ENCODE measurements around the gene ZNF423.

Gene ZNF423

DNA sequence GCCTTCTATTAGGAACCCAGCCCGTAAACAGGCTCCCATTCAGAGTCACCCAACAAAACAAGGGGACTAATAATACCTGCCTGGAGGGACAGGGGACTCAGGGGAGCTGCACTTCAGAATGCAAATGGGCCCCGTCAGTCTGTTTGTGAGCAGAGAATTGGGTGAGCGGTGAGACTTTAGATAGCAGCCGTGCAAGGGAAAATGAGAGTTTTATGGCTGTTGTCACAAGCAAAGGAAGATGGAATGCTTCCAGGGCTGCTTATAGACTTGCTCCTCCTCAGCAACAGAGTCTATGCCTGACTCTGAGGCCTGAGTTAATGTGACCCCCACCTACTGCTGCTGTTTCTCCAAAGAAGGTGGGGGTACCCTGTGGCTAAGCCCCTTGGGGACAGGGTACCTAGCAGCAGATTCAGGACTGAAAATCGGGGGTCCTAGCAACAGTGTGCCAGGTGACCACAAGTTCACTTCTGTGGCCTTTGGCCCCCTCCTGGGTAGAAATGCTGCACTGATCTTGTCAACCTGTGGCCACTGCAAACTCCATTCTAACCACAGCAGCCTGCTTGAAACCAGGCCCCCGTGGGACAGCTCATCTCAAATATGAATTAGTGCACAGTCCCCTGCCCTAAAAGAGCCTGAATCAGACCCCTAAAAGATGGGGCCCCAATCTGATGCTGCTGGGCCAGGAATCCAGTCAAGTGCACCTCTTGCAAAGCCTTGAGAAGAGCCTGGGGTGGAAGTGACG lies 355.9 kb downstream of the ZNF423 start:
- DNase-seq, result no peak

DNA sequence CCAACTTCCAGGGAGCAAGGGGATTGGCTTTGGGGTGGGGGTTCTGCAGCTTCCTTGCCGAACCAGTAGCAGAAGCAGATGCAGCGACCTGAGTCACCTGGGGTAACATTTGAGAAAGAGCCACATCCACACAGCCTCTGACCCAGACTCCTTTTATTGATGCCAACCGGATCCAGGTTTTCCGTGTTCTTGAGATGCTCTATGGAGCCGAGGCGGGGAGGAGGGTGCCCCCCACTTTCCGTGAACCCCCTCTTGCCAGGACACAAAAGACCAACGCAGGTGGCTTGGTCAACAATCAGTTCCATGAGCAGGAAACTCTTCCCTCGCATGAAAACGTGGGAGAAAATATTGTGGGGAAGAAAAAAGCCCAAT lies 356.5 kb downstream of the ZNF423 start:
- no peak for DNase-seq

DNA sequence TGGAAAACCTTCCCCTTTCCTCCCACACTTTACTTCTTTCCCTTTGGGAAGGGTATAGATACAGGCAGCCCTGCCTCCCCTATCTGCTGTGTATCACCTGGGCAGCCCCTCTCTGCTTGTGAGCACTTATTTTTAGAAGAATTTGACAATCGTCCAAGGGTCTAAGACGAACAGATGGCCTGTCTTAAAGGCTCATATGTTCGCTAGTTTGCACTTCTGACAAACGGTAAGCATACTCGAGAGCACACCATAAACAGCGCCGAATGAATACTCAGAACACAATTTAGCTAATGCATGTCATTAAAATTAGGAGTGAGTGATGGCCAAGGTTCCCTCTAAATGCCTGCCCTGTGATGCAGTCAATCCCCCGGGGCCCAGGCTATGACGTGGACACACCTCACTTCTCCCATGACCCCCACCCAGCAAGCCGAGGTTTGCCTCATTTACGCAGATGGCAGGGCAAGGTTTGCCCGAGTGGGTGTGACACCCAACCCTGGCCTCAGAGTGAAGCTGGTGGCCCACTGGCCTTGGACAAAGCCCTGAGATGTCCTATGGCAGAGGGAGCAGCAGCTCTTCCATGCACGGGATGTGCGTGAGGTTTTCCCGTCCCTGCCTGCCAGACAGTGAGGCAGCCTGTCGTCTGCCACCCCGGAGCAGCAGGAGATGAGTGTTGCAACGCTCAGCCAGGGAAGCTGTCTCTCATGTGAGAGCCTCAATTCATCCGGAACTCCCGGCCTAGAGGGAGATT lies 357.1 kb downstream of the ZNF423 start:
- DNase-seq, result no peak

DNA sequence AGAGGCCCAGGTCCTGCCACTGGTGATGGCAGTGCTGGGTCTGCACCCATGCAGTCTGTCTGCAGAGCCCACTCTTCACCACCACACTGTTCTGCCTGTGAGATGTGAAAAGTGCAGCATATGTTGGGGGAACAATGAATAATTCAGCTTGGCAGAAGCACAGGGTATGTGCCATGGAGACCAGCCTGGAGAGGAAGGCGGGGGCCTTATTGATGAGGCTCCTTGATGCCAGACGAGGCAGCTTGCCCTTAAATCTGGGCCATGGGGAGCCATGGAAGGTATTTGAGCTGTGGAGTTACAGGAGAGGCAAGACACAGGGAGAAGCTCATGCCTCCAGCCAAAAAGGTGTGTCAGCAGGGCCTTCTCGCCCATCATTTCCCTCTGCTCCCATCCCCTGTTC lies 357.6 kb downstream of the ZNF423 start:
- no peak for DNase-seq

GRCh38 chr16:49497466-49497865 lies 358.4 kb downstream of the ZNF423 start:
- no peak for DNase-seq

DNA sequence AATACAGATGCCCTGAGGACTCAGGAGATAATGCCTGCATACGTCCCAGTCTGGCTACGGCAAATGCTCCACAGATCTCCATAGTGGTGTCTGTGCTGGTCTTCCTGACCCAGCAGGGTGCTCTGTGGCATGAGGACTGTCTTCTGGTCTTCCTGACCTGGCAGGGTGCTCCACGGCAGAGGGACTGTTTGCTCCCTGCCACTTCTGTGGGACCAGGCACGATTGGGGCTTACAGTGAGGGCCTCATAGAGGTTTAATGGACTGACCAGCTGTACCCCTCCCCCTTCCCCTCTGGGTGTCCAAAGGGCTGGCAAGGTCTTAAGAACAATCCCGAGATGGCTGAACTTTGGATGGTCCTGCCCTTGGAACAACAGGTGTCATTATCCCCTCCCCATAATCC lies 359.3 kb downstream of the ZNF423 start:
- no peak for DNase-seq

DNA sequence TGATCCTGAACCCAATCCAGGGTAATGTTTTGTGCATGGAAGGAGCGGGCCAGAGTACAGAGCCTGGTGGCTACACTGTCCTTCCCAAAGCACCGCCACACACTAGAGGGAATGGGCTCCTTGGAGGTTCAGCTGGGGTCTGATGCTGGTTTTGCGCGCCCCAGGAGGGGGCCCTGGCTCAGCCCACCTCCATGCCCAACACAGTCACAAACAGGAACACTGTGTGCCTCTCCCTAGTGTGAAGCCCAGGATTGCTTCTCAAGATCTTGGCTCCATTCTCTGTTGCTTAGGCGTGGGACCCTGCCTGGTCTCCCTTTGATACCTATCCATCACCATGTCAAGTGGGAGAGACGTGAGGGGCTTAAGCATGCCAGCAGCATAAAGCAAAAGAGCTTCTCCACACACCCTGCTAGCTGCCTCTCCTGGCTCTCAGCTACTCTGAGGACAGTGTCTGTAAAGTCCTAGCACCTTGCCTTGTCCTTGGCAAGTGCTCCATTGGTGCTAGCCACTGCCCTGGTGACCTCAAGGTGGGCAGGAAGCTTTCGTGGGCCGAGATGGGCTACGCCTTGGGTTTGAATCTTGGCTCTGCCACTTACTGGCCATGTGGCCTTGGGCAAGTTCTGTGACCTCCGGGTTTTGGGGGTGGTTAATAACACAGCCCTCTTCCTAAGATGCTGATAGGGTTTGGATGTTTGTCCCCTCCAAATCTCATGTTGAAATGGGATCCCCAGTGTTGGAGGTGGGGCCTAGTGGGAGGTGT lies 360.1 kb downstream of the ZNF423 start:
- no peak for DNase-seq

DNA sequence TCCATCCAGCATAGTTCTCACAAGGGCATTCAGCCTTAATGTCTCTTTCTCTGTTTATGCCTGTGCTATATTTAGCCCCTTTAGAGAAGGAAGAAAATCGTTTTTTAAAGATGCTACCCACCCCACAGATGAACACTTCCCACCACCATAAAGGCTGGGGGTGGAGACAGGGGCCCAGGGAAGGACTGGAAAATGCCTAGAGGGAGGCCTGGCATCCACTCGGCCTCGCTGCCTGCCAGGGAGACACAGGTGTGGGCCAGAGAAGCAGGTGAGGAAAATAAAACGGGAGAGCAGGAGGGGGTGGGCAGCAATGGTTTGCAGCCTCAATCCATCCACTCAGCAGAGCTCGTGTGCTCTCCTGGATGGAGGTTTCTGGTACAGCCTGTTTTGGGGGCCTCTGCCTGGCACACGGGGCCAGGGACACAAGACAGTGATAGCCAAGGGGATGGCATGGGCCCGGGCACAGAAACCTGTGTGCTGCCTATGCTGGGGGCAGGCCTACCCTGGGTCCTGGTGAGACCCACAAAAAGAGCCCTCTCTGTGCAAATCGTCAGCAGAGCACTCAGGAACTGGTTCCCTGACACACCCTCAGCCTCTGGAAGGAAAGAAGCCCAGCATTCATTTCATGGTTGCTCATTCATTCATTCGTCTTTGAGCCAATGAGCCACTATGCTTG lies 360.9 kb downstream of the ZNF423 start:
- no peak for DNase-seq

DNA sequence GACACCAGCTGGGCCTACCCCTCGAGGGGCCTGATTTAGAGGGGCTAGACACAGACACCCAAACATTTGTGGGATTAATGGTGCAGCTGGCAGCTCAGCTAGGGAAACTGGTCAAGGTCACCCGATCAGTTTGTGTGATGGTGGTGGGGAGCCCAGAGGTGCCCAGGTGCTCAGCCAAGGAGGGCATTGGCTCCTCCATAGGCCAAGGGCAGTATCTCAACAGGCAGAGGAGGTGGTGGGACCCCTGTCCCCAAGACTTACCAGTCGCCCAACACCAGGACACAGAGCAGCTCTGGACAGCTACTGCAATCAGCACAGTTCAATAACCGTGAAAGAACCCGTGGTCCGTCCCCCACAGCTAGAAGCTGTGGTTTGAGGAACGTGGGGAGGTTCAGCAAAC lies 361.4 kb downstream of the ZNF423 start:
- DNase-seq, result no peak

DNA sequence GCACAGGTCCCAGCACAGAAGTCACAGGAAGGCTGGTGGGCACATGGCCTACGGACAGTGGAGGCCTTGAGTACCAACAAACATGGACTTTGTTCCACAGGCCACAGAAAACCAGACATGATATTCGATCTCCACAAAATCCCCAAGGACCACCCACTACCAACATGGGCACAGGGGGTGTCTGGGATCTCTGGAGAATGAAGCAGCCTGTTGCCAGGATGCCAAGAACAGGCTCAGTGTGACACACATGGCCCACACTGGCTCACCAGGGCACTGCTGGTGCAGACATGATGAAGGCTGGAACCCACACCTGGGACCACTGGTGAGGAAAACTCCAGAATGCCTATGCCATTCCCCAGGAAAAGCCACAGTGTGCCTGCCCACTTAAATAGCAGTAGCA lies 362.1 kb downstream of the ZNF423 start:
- no peak for DNase-seq

DNA sequence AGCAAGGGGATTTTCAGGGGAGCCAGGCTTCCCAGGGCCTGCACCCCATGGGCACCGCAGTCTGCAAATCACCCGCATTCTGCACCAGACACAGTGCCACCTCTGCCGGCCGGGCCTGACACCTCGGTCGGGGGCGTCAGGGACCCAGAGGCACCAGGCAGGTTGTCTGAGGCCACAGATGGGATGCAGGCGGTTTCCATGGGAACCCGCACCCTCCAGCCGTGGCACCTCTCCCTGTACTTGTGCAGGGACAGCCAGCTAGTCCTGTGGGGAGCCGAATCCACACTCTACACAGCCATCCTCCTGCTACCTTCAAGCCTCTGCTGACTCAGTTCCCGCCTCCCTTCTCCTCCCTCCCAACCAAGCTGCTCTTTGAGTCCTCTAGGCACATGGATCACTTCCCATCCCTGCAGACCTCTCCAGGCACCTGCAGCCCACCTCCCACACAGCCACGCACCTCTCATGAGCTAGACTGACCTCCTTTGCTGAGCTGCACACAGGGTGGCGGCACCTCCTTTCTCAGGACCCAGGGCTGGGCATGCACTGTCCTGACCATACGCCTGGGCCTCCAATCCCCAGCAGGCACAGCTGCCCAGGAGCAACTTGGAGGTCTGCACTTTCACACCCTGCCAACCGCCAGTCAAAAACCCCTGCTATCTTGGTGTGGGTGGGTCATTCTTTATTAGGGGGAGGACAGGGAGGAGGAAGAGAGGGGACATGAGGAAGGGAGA lies 362.9 kb downstream of the ZNF423 start:
- DNase-seq, result no peak

GRCh38 chr16:49491771-49492761 lies 363.8 kb downstream of the ZNF423 start:
- DNase-seq, result peak in 1 of 2 donors; percentile 7

DNA sequence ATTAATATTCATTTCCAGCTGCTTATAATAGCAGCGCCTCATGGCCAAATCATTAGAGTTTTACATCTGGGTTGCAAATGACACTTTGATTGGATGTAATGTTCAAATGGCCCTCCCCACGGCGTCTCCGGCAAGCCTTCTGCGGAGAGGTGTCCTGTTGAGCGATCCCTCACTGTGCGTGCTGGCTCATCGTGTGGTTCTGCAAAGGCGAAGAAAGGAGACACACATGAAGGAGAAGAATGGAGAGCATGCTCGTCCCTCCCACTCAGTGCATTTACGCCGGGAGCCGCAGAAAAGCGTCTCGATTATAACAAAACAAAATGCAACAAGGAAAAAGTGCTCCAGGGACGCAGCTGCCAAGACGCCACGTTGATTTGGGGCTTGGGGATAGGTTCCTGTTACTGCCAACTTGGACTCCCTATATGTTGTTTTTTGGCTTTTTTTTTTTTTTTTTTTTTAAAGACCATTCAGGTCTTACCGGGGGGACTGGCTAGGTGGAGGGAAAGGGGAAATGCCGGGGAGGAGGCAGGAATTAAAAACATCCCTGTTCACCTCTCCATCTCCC lies 364.7 kb downstream of the ZNF423 start:
- no peak for DNase-seq

DNA sequence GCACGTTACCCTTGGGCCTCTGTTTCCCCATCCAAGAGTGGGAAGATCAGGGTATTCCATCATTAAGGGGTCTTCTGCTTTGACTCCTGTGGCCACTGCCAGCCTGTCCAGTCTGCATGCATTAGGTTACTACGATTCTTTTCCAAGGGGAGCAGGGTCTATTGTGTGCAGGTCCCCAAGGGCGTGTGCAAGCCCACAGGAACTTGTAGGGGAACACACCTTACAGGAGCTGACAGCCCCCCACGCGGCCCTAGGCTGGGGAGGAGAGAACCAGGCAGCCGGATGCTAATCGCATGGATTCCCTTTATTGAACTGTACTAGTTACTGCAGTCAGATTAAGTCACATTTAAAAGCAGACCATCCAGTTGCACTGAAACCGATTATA lies 365.6 kb downstream of the ZNF423 start:
- DNase-seq, result no peak

GRCh38 chr16:49489686-49490320 lies 366.1 kb downstream of the ZNF423 start:
- no peak for DNase-seq

GRCh38 chr16:49488740-49489525 lies 367.0 kb downstream of the ZNF423 start:
- no peak for DNase-seq

GRCh38 chr16:49488336-49488735 lies 367.6 kb downstream of the ZNF423 start:
- DNase-seq, result no peak

DNA sequence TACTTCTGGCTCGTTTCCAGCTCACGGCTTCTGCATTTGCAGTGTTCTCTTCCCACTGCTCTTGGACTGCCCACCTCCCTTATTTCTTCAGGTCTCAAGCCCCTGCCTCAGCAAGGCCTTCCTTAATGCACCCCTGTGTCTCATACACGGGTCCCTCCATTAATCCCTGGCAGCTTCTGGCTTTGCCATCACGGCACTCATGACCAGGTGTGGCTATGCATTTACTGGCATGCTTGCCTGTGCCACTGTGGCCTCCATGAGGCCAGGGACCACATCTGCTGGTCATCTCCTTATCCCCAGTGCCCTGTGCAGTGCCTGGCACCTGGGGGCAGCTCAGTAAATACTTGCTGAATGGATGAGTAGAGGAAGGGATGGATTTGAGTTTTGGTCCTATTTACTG lies 368.2 kb downstream of the ZNF423 start:
- no peak for DNase-seq

GRCh38 chr16:49486400-49486799 lies 369.5 kb downstream of the ZNF423 start:
- DNase-seq, result no peak

Measured in inflammatory macrophage (primary cell).